ENCODE data around the gene CCL4. TPM values are rescaled to one million over a fixed set of nuclear protein-coding genes. Genes with fewer than 3 reads are reported as not detected.
"Not testable (repeated sequence)": the region's sequence is repeated elsewhere in the genome, so short reads cannot be mapped to it uniquely, and the experiment has no call there.

Gene CCL4
- total RNA-seq, 1 donor from 2014 or later, result 8.0 TPM

- intact Hi-C loops (cut with micrococcal nuclease), result not testable (repeated sequence)
Measured at GRCh38 chr17:36087897-36088572, 15.6 kb upstream of the CCL4 start.

GRCh38 chr17:36088670-36089338 is 14.8 kb upstream of the CCL4 start:
- intact Hi-C loops (cut with micrococcal nuclease), result no loop called here

- intact Hi-C loops (cut with micrococcal nuclease), result no loop called here
Measured at GRCh38 chr17:36089339-36089865, 14.2 kb upstream of the CCL4 start.

GRCh38 chr17:36089888-36090836 is 13.5 kb upstream of the CCL4 start, which contains the start of gene CCL3:
TSS of gene CCL3 (minus strand) at chr17:36090143. CDS start at chr17:36090058, 85 bp downstream.
- intact Hi-C loops (cut with micrococcal nuclease), result no loop called here

- intact Hi-C loops (cut with micrococcal nuclease), result no loop called here
Measured at GRCh38 chr17:36092230-36092629, 11.4 kb upstream of the CCL4 start.

GRCh38 chr17:36092715-36093114 is 10.9 kb upstream of the CCL4 start:
- intact Hi-C loops (cut with micrococcal nuclease), result not testable (repeated sequence)

- intact Hi-C loops (cut with micrococcal nuclease), result no loop called here
Measured at GRCh38 chr17:36094232-36094631, 9.4 kb upstream of the CCL4 start.

- intact Hi-C loops (cut with micrococcal nuclease), result no loop called here
Measured at GRCh38 chr17:36094746-36095145, 8.9 kb upstream of the CCL4 start.

GRCh38 chr17:36095992-36096391 is 7.6 kb upstream of the CCL4 start:
- intact Hi-C loops (cut with micrococcal nuclease), result no loop called here

GRCh38 chr17:36099004-36099403 is 4.6 kb upstream of the CCL4 start:
- intact Hi-C loops (cut with micrococcal nuclease), result not testable (repeated sequence)

GRCh38 chr17:36104246-36104645 is 619 bp downstream of the CCL4 start:
- intact Hi-C loops (cut with micrococcal nuclease), result not testable (repeated sequence)

GRCh38 chr17:36104701-36105181 is 1.1 kb downstream of the CCL4 start:
- intact Hi-C loops (cut with micrococcal nuclease), result no loop called here

- intact Hi-C loops (cut with micrococcal nuclease), result no loop called here
Measured at GRCh38 chr17:36105781-36106492, 2.3 kb downstream of the CCL4 start.

- intact Hi-C loops (cut with micrococcal nuclease), result no loop called here
Measured at GRCh38 chr17:36106493-36106835, 2.8 kb downstream of the CCL4 start.

- intact Hi-C loops (cut with micrococcal nuclease), result no loop called here
Measured at GRCh38 chr17:36107660-36108059, 4.0 kb downstream of the CCL4 start.

- intact Hi-C loops (cut with micrococcal nuclease), result not testable (repeated sequence)
Measured at GRCh38 chr17:36108265-36108664, 4.6 kb downstream of the CCL4 start.

- intact Hi-C loops (cut with micrococcal nuclease), result no loop called here
Measured at GRCh38 chr17:36111068-36111490, 7.5 kb downstream of the CCL4 start.

- intact Hi-C loops (cut with micrococcal nuclease), result no loop called here
Measured at GRCh38 chr17:36112572-36112971, 8.9 kb downstream of the CCL4 start.

GRCh38 chr17:36113131-36113530 is 9.5 kb downstream of the CCL4 start:
- intact Hi-C loops (cut with micrococcal nuclease), result not testable (repeated sequence)

- intact Hi-C loops (cut with micrococcal nuclease), result not testable (repeated sequence)
Measured at GRCh38 chr17:36114971-36115648, 11.5 kb downstream of the CCL4 start.

Data from T-helper 2 cell treated with Interferon-gamma antibody and Interleukin-4, amounts not matched to agents 100 ng/mL and 5 ng/mL, for 36 hours (primary cell).